Right renal cortex interstitium (tissue), 3 donors: ENCODE results near the gene FEN1. TPM values are rescaled to one million over a fixed set of nuclear protein-coding genes. Genes with fewer than 3 reads are reported as not detected.

Source experiments
- DNase-seq, 3 donors: peaks; one replicate each; pipeline ENCODE4 v3.0.0-alpha.2; 2013; ENCODE audit warnings: low read depth in 3 of 3, low spot score in 2 of 3
- polyA plus RNA-seq, 3 donors: library from polyadenylated mRNA; unstranded; fragments of 120-200 nt; gene quantifications; one replicate each; pipeline ENCODE4 v1.2.1, GENCODE V29; 2013; ENCODE audit not compliant: insufficient read length in 3 of 3

FEN1 gene
- polyA plus RNA-seq, 3 donors = 40.7 to 46.9 (median 41.3) TPM

GRCh38 chr11:61838501-61838900, 45.8 kb downstream of the FEN1 start:
- no peak for DNase-seq

- no peak for DNase-seq
Measured at GRCh38 chr11:61838921-61839320, 46.2 kb downstream of the FEN1 start.

GRCh38 chr11:61839742-61840141, 47.0 kb downstream of the FEN1 start:
- no peak for DNase-seq

GRCh38 chr11:61840371-61840770, 47.7 kb downstream of the FEN1 start:
- no peak for DNase-seq

- DNase-seq = no peak
Measured at GRCh38 chr11:61841636-61842527, 49.2 kb downstream of the FEN1 start.

- DNase-seq = no peak
Measured at GRCh38 chr11:61842528-61842820, 49.8 kb downstream of the FEN1 start.

GRCh38 chr11:61844909-61845565, 52.3 kb downstream of the FEN1 start:
- DNase-seq = no peak

- DNase-seq = no peak
Measured at GRCh38 chr11:61846362-61847020, 53.8 kb downstream of the FEN1 start.

Other genes starting within 250 kb of the FEN1 start
- 1 to 10 TPM; 3.6 to 5.6 (median 5.1) TPM for gene SYT7, start 211.8 kb upstream of the FEN1 start, polyA plus RNA-seq
- 1 to 10 TPM; 2.6 to 3.3 (median 3.0) TPM for gene DAGLA, start 112.5 kb upstream of the FEN1 start, polyA plus RNA-seq
- 10 to 100 TPM; 16.9 to 19.2 (median 18.0) TPM for gene MYRF, start 40.3 kb upstream of the FEN1 start, polyA plus RNA-seq
- 100 to 1,000 TPM; 157 to 206 (median 192) TPM for gene TMEM258, start 312 bp upstream of the FEN1 start, polyA plus RNA-seq
- gene FADS1, start 24.1 kb downstream of the FEN1 start, polyA plus RNA-seq = 10 to 100 TPM; 37.9 to 45.4 (median 40.4) TPM
- 100 to 1,000 TPM in 1 of 3 donors, 10 to 100 TPM in 2; 81.6 to 105 (median 98.8) TPM for gene FADS2, start 35.4 kb downstream of the FEN1 start, polyA plus RNA-seq
- gene FADS3, start 98.6 kb downstream of the FEN1 start, polyA plus RNA-seq = 10 to 100 TPM; 12.0 to 17.9 (median 15.4) TPM
- gene RAB3IL1, start 124.7 kb downstream of the FEN1 start, polyA plus RNA-seq = 10 to 100 TPM; 15.5 to 19.8 (median 18.5) TPM
- 1 to 10 TPM; 2.7 to 4.3 (median 3.5) TPM for gene BEST1, start 157.4 kb downstream of the FEN1 start, polyA plus RNA-seq
- gene FTH1, start 174.7 kb downstream of the FEN1 start, polyA plus RNA-seq = 1,000 to 10,000 TPM; 2,134 to 2,368 (median 2,143) TPM